ENCODE measurements around the gene DDX50.
"Not testable (repeated sequence)": the region's sequence is repeated elsewhere in the genome, so short reads cannot be mapped to it uniquely, and the experiment has no call there.

The DDX50 gene

GRCh38 chr10:68900427-68901104 is 549 bp upstream of the DDX50 start:
- Histone ChIP-seq H3K27me3 (ENCODE audit: control insufficient read depth in 1 of 2, insufficient read depth in 2 of 2, low read length in 2 of 2) (no peaks in the 10 kb centered on the region), H3K9ac (ENCODE audit: low read depth in 1 of 2, low read length in 2 of 2) (peak overlapping the region; percentile 92), H3K36me3 (ENCODE audit: control insufficient read depth in 1 of 2, insufficient read depth in 2 of 2, low read length in 2 of 2) (no peaks in the 10 kb centered on the region), H3K4me1 (ENCODE audit: control insufficient read depth in 1 of 2, insufficient read depth in 2 of 2, low read length in 2 of 2) (peaks cover 15 to 22% of the 10 kb centered on the region in 2 donors), H3K4me3 (ENCODE audit: low read depth in 1 of 2, low read length in 2 of 2) (peak overlapping the region; percentile 81 to 89), H3K27ac (ENCODE audit: low read depth, low read length) (peak overlapping the region; percentile 99), H3K9me3 (ENCODE audit: control insufficient read depth in 1 of 2, low read length in 2 of 2) (no peaks in the 10 kb centered on the region)

- Histone ChIP-seq H3K4me1 (ENCODE audit: control insufficient read depth in 1 of 2, insufficient read depth in 2 of 2, low read length in 2 of 2) (peaks cover 15 to 22% of the 10 kb centered on the region in 2 donors), H3K9me3 (ENCODE audit: control insufficient read depth in 1 of 2, low read length in 2 of 2) (no peaks in the 10 kb centered on the region), H3K27me3 (ENCODE audit: control insufficient read depth in 1 of 2, insufficient read depth in 2 of 2, low read length in 2 of 2) (no peaks in the 10 kb centered on the region), H3K4me3 (ENCODE audit: low read depth in 1 of 2, low read length in 2 of 2) (peak overlapping the region in 1 of 2 donors; percentile 89), H3K36me3 (ENCODE audit: control insufficient read depth in 1 of 2, insufficient read depth in 2 of 2, low read length in 2 of 2) (peaks cover 0 to 10% of the 10 kb centered on the region in 2 donors), H3K27ac (ENCODE audit: low read depth, low read length) (no peak overlapping the region), H3K9ac (ENCODE audit: low read depth in 1 of 2, low read length in 2 of 2) (peak overlapping the region in 1 of 2 donors; percentile 29)
Measured at GRCh38 chr10:68902382-68902781, 1.3 kb downstream of the DDX50 start.

- no peaks in the 10 kb centered on the region for H3K9me3 ChIP-seq (ENCODE audit: control insufficient read depth in 1 of 2, low read length in 2 of 2)
- no peaks in the 10 kb centered on the region for H3K27me3 ChIP-seq (ENCODE audit: control insufficient read depth in 1 of 2, insufficient read depth in 2 of 2, low read length in 2 of 2)
- no peak overlapping the region for H3K4me3 ChIP-seq (ENCODE audit: low read depth in 1 of 2, low read length in 2 of 2)
- H3K9ac ChIP-seq (ENCODE audit: low read depth in 1 of 2, low read length in 2 of 2): no peak overlapping the region
- no peaks in the 10 kb centered on the region for H3K4me1 ChIP-seq (ENCODE audit: control insufficient read depth in 1 of 2, insufficient read depth in 2 of 2, low read length in 2 of 2)
- H3K27ac ChIP-seq (ENCODE audit: low read depth, low read length): no peak overlapping the region
- peaks cover 12 to 17% of the 10 kb centered on the region in 2 donors for H3K36me3 ChIP-seq (ENCODE audit: control insufficient read depth in 1 of 2, insufficient read depth in 2 of 2, low read length in 2 of 2)
Measured at GRCh38 chr10:68924593-68924992, 23.5 kb downstream of the DDX50 start.

- no peaks in the 10 kb centered on the region for H3K27me3 ChIP-seq (ENCODE audit: control insufficient read depth in 1 of 2, insufficient read depth in 2 of 2, low read length in 2 of 2)
- H3K9me3 ChIP-seq (ENCODE audit: control insufficient read depth in 1 of 2, low read length in 2 of 2): no peaks in the 10 kb centered on the region
- H3K27ac ChIP-seq (ENCODE audit: low read depth, low read length): no peak overlapping the region
- no peak overlapping the region for H3K9ac ChIP-seq (ENCODE audit: low read depth in 1 of 2, low read length in 2 of 2)
- no peaks in the 10 kb centered on the region for H3K4me1 ChIP-seq (ENCODE audit: control insufficient read depth in 1 of 2, insufficient read depth in 2 of 2, low read length in 2 of 2)
- peaks cover 8 to 11% of the 10 kb centered on the region in 2 donors for H3K36me3 ChIP-seq (ENCODE audit: control insufficient read depth in 1 of 2, insufficient read depth in 2 of 2, low read length in 2 of 2)
- no peak overlapping the region for H3K4me3 ChIP-seq (ENCODE audit: low read depth in 1 of 2, low read length in 2 of 2)
Measured at GRCh38 chr10:68925489-68925888, 24.4 kb downstream of the DDX50 start.

GRCh38 chr10:68929157-68929556 is 28.0 kb downstream of the DDX50 start:
- not testable (repeated sequence) for H3K9ac ChIP-seq (ENCODE audit: low read depth in 1 of 2, low read length in 2 of 2); H3K4me1 ChIP-seq (ENCODE audit: control insufficient read depth in 1 of 2, insufficient read depth in 2 of 2, low read length in 2 of 2); H3K27me3 ChIP-seq (ENCODE audit: control insufficient read depth in 1 of 2, insufficient read depth in 2 of 2, low read length in 2 of 2); H3K9me3 ChIP-seq (ENCODE audit: control insufficient read depth in 1 of 2, low read length in 2 of 2); H3K27ac ChIP-seq (ENCODE audit: low read depth, low read length); H3K4me3 ChIP-seq (ENCODE audit: low read depth in 1 of 2, low read length in 2 of 2)
- peaks cover 9 to 13% of the 10 kb centered on the region in 2 donors for H3K36me3 ChIP-seq (ENCODE audit: control insufficient read depth in 1 of 2, insufficient read depth in 2 of 2, low read length in 2 of 2)

- not testable (repeated sequence) for H3K4me3 ChIP-seq (ENCODE audit: low read depth in 1 of 2, low read length in 2 of 2); H3K27ac ChIP-seq (ENCODE audit: low read depth, low read length); H3K9me3 ChIP-seq (ENCODE audit: control insufficient read depth in 1 of 2, low read length in 2 of 2); H3K27me3 ChIP-seq (ENCODE audit: control insufficient read depth in 1 of 2, insufficient read depth in 2 of 2, low read length in 2 of 2); H3K9ac ChIP-seq (ENCODE audit: low read depth in 1 of 2, low read length in 2 of 2); H3K4me1 ChIP-seq (ENCODE audit: control insufficient read depth in 1 of 2, insufficient read depth in 2 of 2, low read length in 2 of 2)
- H3K36me3 ChIP-seq (ENCODE audit: control insufficient read depth in 1 of 2, insufficient read depth in 2 of 2, low read length in 2 of 2): peaks cover 9 to 18% of the 10 kb centered on the region in 2 donors
Measured at GRCh38 chr10:68929888-68930287, 28.8 kb downstream of the DDX50 start.

- not testable (repeated sequence) for H3K27me3 ChIP-seq (ENCODE audit: control insufficient read depth in 1 of 2, insufficient read depth in 2 of 2, low read length in 2 of 2); H3K27ac ChIP-seq (ENCODE audit: low read depth, low read length); H3K4me3 ChIP-seq (ENCODE audit: low read depth in 1 of 2, low read length in 2 of 2); H3K9me3 ChIP-seq (ENCODE audit: control insufficient read depth in 1 of 2, low read length in 2 of 2); H3K9ac ChIP-seq (ENCODE audit: low read depth in 1 of 2, low read length in 2 of 2); H3K4me1 ChIP-seq (ENCODE audit: control insufficient read depth in 1 of 2, insufficient read depth in 2 of 2, low read length in 2 of 2)
- peaks cover 11 to 37% of the 10 kb centered on the region in 2 donors for H3K36me3 ChIP-seq (ENCODE audit: control insufficient read depth in 1 of 2, insufficient read depth in 2 of 2, low read length in 2 of 2)
Measured at GRCh38 chr10:68932860-68933259, 31.7 kb downstream of the DDX50 start.

- Histone ChIP-seq H3K27ac (ENCODE audit: low read depth, low read length) (no peak overlapping the region), H3K9ac (ENCODE audit: low read depth in 1 of 2, low read length in 2 of 2) (no peak overlapping the region), H3K9me3 (ENCODE audit: control insufficient read depth in 1 of 2, low read length in 2 of 2) (no peaks in the 10 kb centered on the region), H3K4me1 (ENCODE audit: control insufficient read depth in 1 of 2, insufficient read depth in 2 of 2, low read length in 2 of 2) (no peaks in the 10 kb centered on the region), H3K27me3 (ENCODE audit: control insufficient read depth in 1 of 2, insufficient read depth in 2 of 2, low read length in 2 of 2) (no peaks in the 10 kb centered on the region), H3K4me3 (ENCODE audit: low read depth in 1 of 2, low read length in 2 of 2) (no peak overlapping the region), H3K36me3 (ENCODE audit: control insufficient read depth in 1 of 2, insufficient read depth in 2 of 2, low read length in 2 of 2) (peaks cover 15 to 54% of the 10 kb centered on the region in 2 donors)
Measured at GRCh38 chr10:68934994-68935393, 33.9 kb downstream of the DDX50 start.

- Histone ChIP-seq H3K9me3 (ENCODE audit: control insufficient read depth in 1 of 2, low read length in 2 of 2) (no peaks in the 10 kb centered on the region), H3K9ac (ENCODE audit: low read depth in 1 of 2, low read length in 2 of 2) (no peak overlapping the region), H3K4me1 (ENCODE audit: control insufficient read depth in 1 of 2, insufficient read depth in 2 of 2, low read length in 2 of 2) (no peaks in the 10 kb centered on the region), H3K4me3 (ENCODE audit: low read depth in 1 of 2, low read length in 2 of 2) (no peak overlapping the region), H3K27ac (ENCODE audit: low read depth, low read length) (no peak overlapping the region), H3K27me3 (ENCODE audit: control insufficient read depth in 1 of 2, insufficient read depth in 2 of 2, low read length in 2 of 2) (no peaks in the 10 kb centered on the region), H3K36me3 (ENCODE audit: control insufficient read depth in 1 of 2, insufficient read depth in 2 of 2, low read length in 2 of 2) (peaks cover 10 to 54% of the 10 kb centered on the region in 2 donors)
Measured at GRCh38 chr10:68938117-68938516, 37.0 kb downstream of the DDX50 start.

GRCh38 chr10:68938884-68939283 is 37.8 kb downstream of the DDX50 start:
- no peak overlapping the region for H3K9ac ChIP-seq (ENCODE audit: low read depth in 1 of 2, low read length in 2 of 2)
- no peaks in the 10 kb centered on the region for H3K4me1 ChIP-seq (ENCODE audit: control insufficient read depth in 1 of 2, insufficient read depth in 2 of 2, low read length in 2 of 2)
- H3K27ac ChIP-seq (ENCODE audit: low read depth, low read length): no peak overlapping the region
- no peaks in the 10 kb centered on the region for H3K27me3 ChIP-seq (ENCODE audit: control insufficient read depth in 1 of 2, insufficient read depth in 2 of 2, low read length in 2 of 2)
- peaks cover 10 to 53% of the 10 kb centered on the region in 2 donors for H3K36me3 ChIP-seq (ENCODE audit: control insufficient read depth in 1 of 2, insufficient read depth in 2 of 2, low read length in 2 of 2)
- no peak overlapping the region for H3K4me3 ChIP-seq (ENCODE audit: low read depth in 1 of 2, low read length in 2 of 2)
- no peaks in the 10 kb centered on the region for H3K9me3 ChIP-seq (ENCODE audit: control insufficient read depth in 1 of 2, low read length in 2 of 2)
